GM20431 (cell line): ENCODE measurements around the gene SCGB1C2.

Experiments used
- in situ Hi-C: fragments of 300-500 bp; cut with MseI, MboI; formaldehyde crosslinking; loops from one replicate; pipeline ENCODE4 v1.15.0; 2020; ENCODE audit warnings: low sequenced_read_pairs; ENCODE audit not compliant: unreplicated experiment

Gene SCGB1C2

DNA sequence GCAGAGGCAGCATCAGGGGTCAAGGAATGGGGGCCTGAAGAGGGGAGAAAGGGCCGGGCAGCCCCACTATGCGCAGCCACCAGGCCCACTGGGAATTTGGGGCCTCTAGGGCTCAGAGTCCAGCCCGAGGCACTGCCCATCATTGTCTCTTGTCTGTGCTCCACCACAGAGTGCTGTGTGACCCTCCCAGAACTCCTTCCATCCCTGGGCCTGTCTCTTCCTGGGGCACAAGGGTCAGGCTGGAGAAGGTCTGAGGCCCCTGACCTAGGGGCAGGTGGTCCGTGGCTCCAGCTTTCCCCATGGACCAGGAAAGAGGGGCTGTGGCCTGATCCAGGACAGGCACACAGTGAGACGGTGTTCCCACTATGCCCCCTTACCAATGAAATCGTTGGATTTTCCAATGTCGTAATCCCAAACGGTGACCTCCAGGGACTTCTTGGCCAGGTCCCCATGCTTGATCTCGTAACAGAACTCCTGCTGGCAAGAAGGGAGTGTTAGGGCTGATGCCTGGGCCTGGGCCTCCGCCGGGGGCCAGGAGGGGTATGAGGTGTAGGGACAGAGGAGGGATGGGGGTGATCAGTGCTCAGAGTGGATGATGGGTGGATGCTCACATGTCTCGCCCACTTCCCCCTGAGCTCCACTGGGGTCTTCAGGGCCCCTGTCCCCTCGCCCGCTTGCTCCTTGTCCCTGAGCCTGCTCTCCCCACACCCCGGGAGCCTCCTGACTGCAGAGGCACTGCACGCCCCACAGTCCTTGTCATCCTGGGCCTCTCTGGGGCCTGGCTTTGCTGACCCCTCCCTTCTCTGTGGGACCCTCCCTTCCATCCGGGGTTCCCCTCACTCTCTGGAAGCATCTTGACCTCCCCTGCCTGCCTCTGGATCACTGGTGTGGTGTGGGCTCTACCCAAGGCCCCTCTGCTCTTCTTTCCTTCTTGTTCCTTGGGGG, 10.7 kb downstream of the SCGB1C2 start:
- in situ Hi-C loops = no loop called here

DNA sequence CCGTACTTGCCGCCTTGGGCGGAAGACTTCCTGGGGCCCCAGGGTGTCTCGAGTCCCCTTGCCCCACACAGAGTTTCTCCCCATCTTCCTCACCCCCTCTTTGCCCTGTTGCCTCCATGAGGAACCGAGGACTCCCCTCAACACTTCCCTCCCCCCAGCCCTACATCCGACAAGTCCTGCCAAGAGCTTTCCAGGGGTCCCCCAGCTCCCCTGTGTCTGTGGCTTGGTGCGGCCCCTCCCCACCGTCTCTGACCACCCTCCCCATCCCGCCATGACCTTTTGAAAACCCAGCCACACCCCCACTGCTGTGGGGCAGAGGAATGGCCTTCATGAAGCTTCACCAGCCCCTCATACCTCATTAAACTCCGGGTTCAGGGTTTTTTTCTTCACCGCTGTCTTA, 11.4 kb downstream of the SCGB1C2 start:
- in situ Hi-C loops = no loop called here

DNA sequence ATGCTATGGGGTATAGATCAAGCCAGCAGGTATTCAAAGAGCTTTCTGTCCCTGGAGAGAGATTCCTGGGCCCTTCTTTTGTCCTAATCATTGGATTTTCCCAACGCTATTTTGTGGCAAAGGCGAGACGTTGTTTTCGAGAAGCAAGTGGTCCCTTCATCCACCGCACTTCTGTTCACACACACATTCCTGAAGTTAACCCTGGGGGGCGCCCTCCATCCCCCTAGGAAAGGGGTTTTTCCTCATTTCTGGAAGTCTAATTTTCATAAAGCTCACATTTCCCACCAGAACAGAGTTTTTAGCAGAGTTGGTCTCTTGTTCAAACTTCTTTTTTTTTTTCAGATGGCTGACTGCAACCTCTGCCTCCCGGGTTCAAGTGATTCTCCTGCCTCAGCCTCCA, 11.9 kb downstream of the SCGB1C2 start:
- in situ Hi-C loops = no loop called here

DNA sequence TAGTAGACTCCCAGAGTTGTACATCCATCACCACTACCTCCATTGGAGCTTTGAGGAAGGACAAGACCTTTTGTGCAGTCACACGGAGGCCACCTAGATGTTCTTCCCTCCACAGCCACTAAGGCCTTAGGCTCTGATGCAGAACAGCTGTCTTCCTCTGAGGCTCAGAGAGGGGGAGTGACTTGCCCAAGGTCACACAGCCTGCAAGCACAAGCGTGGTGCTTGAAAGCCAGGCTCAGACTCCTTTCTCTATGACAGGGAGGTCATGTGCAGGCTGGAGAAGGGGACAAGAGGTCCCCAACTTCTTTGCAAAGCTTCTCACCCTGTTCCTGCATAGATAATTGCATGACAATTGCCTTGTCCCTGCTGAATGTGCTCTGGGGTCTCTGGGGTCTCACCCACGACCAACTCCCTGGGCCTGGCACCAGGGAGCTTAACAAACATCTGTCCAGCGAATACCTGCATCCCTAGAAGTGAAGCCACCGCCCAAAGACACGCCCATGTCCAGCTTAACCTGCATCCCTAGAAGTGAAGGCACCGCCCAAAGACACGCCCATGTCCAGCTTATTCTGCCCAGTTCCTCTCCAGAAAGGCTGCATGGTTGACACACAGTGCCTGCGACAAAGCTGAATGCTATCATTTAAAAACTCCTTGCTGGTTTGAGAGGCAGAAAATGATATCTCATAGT, 12.7 kb downstream of the SCGB1C2 start:
- in situ Hi-C loops = no loop called here

DNA sequence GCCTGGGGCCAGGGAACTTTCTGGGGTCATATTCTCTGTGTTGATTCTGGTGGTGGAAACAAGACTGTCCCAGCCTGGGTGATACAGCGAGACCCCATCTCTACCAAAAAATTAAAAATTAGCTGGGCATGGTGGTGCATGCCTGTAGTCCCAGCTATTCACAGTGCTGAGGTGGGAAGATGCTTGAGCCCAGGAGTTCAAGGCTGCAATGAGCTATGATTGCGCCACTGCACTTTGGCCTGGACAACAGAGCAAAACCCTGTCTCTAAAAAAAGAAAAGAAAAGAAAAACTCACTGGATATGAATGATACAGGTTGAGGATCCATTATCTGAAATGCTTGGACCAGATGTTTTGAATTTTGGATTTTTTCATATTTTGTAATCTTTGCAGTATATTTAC, 13.6 kb downstream of the SCGB1C2 start:
- in situ Hi-C loops = no loop called here

DNA sequence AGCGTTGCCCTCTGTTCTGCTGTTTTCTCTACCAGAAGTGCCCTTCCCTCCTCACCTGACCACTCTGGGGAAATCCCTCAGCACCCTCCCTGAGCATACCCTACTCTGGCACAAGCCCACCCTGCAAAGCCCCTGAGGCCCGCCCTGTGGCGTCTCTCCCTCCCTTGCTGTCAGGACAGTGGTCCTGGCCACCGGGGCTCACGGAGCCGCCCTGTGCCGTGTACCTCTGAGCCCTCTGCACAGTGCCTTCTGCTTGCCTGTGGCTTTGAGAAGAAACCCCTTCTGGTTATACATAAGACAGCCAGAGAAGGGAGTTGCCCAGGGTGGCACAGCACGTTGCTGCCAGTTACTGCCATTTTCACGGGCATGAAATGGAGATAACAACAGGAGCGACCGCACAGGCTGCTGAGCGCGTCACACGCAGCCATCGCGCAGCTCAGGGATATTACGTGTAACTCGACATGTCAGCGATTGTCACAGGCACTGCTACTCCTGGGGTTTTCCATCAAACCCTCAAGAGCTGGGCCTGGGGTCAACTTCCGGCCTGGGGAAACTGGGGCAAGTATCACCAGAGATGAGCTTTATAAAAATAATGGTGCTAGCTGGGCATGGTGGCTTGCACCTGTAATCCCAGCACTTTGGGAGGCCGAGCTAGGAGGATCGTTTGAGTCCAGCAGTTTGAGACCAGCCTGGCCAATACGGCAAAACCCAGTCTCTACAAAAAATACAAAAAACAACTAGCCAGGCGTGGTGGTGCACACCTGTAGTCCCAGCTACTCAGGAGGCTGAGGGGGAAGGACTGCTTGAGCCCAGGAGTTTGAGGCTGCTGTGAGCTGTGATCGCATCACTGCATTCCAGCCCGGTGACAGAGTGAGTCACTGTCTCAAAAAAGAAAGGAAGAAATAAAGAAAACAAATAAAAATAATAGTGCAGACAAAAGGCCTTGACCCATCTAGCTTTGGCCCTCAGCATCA, 14.8 kb downstream of the SCGB1C2 start:
- in situ Hi-C loops = no loop called here

DNA sequence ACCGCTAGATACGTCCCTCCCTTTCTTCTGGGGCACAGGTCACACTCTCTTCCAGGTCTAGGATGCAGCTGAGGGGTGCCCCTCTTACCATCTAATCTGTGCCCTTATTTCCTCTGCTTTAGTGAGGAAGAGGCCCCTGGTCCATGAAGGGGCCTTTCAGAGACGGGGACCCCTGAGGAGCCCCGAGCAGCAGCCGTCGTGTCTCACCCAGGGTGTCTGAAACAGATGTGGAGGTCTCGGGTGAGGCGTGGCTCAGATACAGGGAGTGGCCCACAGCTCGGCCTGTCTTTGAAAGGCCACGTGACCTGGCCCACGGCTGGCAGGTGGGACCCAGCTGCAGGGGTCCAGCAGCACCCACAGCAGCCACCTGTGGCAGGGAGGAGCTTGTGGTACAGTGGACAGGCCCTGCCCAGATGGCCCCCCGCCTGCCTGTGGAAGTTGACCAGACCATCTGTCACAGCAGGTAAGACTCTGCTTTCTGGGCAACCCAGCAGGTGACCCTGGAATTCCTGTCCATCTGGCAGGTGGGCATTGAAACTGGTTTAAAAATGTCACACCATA, 15.6 kb downstream of the SCGB1C2 start:
- in situ Hi-C loops = no loop called here

DNA sequence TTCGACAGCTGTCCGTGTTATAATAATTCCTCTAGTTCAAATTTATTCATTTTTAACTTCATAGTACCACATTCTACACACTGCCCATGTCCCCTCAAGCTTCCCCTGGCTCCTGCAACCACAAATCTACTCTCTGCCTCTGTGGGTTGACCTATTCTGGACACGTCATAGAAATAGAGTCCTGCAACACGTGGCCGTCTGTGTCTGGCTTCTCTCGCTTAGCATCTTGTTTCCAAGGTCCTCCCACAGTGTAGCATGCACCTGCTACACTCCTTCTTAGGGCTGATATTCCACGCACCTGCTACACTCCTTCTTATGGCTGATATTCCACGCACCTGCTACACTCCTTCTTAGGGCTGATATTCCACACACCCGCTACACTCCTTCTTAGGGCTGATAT, 16.5 kb downstream of the SCGB1C2 start:
- in situ Hi-C loops = no loop called here

DNA sequence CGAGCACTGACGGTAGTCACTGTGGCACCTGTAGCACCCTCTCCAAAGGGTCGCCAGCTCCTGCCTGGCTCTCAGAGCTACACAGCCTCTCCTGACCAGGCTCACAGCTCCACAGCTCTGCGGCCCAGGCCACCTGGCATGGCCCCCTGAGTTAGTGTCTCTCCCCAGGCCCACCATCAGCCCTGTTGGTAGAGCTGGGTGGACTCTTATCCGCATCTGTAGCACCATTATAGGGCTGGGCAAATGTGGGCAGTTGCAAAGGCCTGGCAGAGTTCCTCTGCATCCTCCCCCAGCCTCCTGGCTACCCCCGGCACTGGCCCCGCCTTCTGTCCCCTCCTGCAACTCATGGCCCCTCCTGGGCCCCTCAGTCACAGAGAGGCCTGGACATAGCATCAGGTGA, 18.2 kb downstream of the SCGB1C2 start:
- in situ Hi-C loops = no loop called here

DNA sequence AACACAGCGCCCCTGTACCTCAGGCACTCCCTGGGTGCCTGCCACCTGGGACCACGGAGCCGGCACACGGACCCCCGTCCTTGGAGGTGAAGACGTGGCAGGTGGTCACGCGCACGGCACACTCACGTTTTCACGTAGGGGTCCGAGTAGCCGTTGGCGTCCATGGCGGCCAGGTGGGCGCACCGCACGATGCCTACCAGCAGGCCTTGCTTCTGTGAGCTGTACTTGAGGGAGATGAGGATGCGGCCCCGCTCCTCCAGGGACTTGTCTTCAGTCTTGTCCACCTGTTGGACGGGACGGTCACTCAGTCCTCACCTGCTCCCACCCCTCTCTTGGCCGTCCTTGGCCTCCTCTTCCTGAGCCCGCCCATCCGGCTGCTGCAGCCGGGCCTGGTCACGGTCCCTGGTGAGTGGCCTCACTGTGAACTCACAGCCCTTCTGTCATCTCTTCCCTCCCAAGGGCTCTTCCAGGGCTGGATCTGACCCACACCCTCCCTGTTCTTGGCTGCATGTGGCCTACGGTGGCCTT, 18.8 kb downstream of the SCGB1C2 start:
- in situ Hi-C loops = no loop called here

DNA sequence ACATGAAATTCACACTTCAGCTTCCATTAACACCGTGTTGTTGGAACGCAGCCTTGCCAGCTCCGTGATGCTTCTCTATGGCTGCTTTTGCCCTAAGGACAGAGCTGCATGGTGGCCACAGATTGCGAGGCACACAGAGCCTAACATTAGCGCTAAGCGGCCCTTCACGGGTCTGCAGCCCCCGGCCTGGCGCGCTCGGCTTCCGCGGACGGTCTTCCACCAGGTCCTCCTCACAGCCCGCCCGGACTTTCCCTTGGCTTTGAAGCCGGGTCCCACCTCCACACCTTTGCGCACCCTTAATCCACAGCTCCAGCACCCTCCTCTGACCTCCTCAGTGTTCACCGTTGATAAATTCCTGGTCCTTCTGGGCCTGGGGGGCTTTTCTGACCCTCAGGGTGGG, 19.6 kb downstream of the SCGB1C2 start:
- in situ Hi-C loops = no loop called here

DNA sequence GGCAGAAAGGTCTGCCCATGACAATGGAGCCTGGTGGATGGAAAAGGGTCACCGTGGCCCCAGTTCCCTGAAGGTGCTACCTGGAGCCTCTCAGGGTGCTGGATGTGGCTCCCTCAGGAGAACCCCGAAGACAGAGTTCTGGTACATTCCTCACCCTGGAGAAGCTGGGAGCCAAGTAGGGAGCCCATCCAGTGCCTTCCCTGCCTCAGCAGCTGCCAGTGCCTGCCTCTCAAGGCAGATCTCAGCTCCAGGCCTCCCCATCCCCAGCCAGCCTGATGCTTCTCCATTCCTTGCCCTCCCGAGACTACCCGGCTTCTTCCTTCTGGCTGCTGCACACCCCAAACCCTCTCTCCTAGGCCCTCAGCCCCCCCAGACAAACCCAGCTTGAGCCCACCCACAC, 20.5 kb downstream of the SCGB1C2 start:
- in situ Hi-C loops = no loop called here

DNA sequence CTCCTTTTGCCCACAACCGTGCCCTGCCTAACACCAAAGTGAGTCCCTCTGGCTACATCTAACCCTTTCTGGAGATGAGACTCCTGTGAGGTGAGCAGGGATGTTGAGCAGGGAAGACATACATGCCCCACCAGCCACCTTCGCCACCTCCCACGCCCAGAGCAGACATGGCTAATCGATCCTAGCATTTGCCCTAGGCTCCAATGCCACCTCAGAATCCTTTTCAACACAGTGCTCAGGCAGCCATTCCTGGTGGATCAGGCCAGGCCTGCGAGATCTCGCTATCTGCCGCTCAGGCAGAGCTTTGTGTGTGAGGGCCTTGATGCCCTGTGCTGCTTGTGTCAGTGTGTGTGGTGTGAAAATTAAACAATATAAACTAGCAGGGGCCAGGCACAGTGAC, 21.0 kb downstream of the SCGB1C2 start:
- in situ Hi-C loops = no loop called here

DNA sequence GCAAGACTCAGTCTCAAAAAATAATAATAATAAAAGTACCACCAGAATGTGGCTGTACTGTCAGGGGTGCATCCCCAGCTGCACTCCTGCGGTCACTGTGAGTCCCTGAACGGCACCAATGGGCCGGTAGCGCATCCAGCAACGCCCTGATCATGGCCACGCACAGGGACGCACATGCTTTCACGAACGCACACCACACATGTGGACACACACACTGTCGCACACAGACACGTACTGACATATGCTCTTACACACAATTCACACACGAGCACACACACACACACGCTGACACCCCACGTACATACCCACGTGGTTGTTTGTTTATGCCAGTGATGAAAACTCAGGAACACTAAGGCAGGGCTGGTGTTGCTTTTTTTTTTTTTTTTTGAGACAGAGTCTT, 22.2 kb downstream of the SCGB1C2 start:
- in situ Hi-C loops = no loop called here

DNA sequence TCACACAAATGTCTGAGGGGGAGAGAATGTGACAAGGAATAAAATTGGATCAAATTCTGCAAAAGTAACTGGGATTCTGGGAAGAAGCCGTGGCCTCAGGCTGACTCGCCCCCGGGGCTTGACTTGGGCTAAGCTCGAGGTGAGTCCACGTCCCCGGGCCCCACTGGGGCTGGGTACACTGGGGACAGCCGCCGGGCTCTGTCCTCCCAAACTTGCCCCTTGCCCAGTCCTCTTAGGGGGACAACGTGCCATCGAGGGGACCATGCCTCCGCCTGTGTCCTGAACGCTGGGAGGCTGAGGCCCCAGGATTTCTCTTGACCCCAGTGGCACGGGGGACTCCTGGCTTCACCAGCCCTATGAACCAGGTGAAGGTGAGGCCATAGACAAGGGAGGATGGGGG, 23.0 kb downstream of the SCGB1C2 start:
- in situ Hi-C loops = no loop called here

DNA sequence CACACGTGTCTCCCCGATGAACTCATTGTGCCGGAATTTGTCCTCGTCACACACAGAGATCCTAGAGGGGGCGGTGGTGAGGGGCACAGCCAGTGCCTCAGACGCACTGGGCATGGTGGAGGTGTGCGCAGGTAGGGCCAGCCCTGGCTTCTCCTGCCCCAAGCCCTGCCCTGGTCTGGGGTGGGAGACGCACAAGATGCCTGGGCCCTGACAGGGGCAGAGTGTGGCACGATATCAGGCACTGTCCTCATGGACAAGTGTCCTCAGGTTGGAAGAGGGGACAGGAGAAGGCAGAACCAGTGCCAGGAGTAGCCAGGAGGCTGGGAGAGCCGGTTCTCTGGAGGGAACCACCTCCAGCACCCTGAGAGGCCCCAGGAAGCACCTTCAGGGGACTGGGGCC, 24.1 kb downstream of the SCGB1C2 start:
- in situ Hi-C loops = no loop called here

DNA sequence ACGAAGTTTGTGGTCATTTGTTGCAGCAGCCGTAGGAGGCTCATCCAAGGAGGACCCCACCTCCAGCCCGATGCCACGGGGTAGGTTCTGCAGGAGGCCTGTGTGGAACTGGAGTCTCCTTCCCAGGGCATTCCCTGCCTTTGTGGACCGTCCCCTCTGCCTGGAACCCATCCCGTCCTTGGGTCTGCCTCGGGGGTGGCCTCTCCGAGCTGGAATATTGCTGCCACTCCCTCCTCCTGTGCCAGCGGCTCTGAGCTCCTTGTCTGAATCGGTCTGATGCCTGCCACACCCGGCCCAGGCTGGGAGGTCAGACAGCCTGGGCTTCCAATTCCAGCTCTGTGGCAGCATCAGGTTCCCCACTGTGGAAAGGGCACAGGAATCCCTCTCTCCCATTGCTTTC, 25.3 kb downstream of the SCGB1C2 start:
- in situ Hi-C loops = no loop called here

DNA sequence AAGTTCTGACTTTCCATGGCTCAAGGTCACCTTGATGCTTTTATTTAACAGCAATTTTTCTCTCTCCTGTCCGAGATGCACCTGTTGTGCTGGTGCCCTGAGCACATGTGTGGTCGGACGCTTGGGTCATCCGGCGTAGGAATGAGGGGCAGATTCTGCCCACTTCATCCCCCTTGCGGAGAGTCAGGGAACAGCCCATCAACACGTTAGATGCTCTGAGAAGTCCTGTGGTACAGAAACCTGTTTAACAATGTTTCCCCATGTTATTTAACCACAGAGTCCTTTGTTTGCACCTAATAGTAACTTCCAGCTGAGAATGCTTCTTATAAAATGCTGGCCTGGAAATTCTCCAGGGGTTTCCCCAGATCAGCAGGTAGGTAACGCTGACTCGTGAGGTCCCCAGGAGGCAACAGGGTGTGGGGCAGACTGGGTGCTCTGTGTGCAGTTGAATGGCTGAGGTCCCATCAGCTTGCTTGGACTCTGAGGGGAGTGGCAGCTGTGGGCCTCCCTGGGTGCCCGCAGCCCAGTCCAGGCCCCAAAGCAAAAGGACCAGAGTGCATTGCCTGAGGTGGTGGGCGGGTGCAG, 26.2 kb downstream of the SCGB1C2 start:
- in situ Hi-C loops = no loop called here
